Hepatocyte (in vitro differentiated cells): ENCODE data around the gene RGMB. TPM values are rescaled to one million over a fixed set of nuclear protein-coding genes. Genes with fewer than 3 reads are reported as not detected.

Experiments
- DNase-seq: peaks from one replicate; pipeline ENCODE4 v3.0.0-alpha.2; 2016; ENCODE audit warnings: low spot score
- H2AFZ ChIP-seq: fragments of 200-600 bp; sonication (generic); 2 replicates; pipeline ENCODE4 v1.6.0; 2016; ENCODE audit warnings: antibody characterized with exemption, mild to moderate bottlenecking
- H3K27ac ChIP-seq: fragments of 200-600 bp; sonication (generic); 2 replicates; pipeline ENCODE4 v1.5.1; 2016; ENCODE audit warnings: mild to moderate bottlenecking
- H3K27me3 ChIP-seq: fragments of 200-600 bp; sonication (generic); 2 replicates; pipeline ENCODE4 v1.6.1; 2016
- H3K36me3 ChIP-seq: fragments of 200-600 bp; sonication (generic); replicated peaks from 2 replicates; pipeline ENCODE4 v1.5.1; 2016; ENCODE audit warnings: low read depth; ENCODE audit not compliant: insufficient read depth
- H3K4me1 ChIP-seq: fragments of 200-600 bp; sonication (generic); 2 replicates; pipeline ENCODE4 v1.5.1; 2016; ENCODE audit warnings: mild to moderate bottlenecking, moderate library complexity; ENCODE audit not compliant: insufficient read depth
- H3K4me2 ChIP-seq: fragments of 200-600 bp; sonication (generic); 2 replicates; pipeline ENCODE4 v1.6.0; 2016
- H3K4me3 ChIP-seq: fragments of 200-600 bp; sonication (generic); 2 replicates; pipeline ENCODE4 v1.5.1; 2016; ENCODE audit warnings: mild to moderate bottlenecking
- H3K79me2 ChIP-seq: fragments of 200-600 bp; sonication (generic); 2 replicates; pipeline ENCODE4 v1.6.0; 2017; ENCODE audit warnings: mild to moderate bottlenecking
- H3K9me2 ChIP-seq: fragments of 200-600 bp; sonication (generic); replicated peaks from 2 replicates; pipeline ENCODE4 v1.6.0; 2017; ENCODE audit warnings: mild to moderate bottlenecking; ENCODE audit not compliant: insufficient read depth
- H3K9me3 ChIP-seq: fragments of 200-600 bp; sonication (generic); 2 replicates; pipeline ENCODE4 v1.5.1; 2016; ENCODE audit warnings: low read depth, mild to moderate bottlenecking
- H4K20me1 ChIP-seq: fragments of 200-600 bp; sonication (generic); 2 replicates; pipeline ENCODE4 v1.6.0; 2016; ENCODE audit warnings: mild to moderate bottlenecking; ENCODE audit not compliant: insufficient read depth, poor library complexity, severe bottlenecking
- CTCF ChIP-seq: fragments of 200-600 bp; sonication (generic); IDR thresholded peaks from 2 replicates; pipeline ENCODE4 v1.5.1; 2016; ENCODE audit warnings: antibody characterized with exemption, mild to moderate bottlenecking; ENCODE audit not compliant: poor library complexity
- EZH2 ChIP-seq: fragments of 200-600 bp; sonication (generic); IDR thresholded peaks from 2 replicates; pipeline ENCODE4 v1.6.1; 2016; ENCODE audit warnings: antibody characterized with exemption, mild to moderate bottlenecking, borderline replicate concordance
- EZH2phosphoT487 ChIP-seq: fragments of 200-600 bp; sonication (generic); IDR thresholded peaks from one replicate; pipeline ENCODE4 v1.6.1; 2018; ENCODE audit warnings: antibody characterized with exemption, mild to moderate bottlenecking, low read depth, moderate library complexity; ENCODE audit not compliant: unreplicated experiment, severe bottlenecking
- WGBS: methylation state at CpG from one replicate; pipeline ENCODE4 v1.1.6; 2016; ENCODE audit warnings: low lambda C conversion rate; ENCODE audit errors: missing lambda C conversion rate; 5-methylcytosine and 5-hydroxymethylcytosine counted together
- polyA plus RNA-seq: library from polyadenylated mRNA; unstranded; fragments of >200 nt; fragmentation: Nextera tagmentation; extraction: Ambion mirVana; gene quantifications from 2 replicates; pipeline ENCODE4 v1.2.1, GENCODE V29; 2016
- total RNA-seq: library from RNA; depleted of rRNA; stranded (reverse); fragments of >200 nt; gene quantifications from 2 replicates; pipeline ENCODE4 v1.2.3, GENCODE V29; 2014

The RGMB gene
- total and polyA plus RNA-seq, 2 experiments from 2014 or later: 8.4 to 11.6 TPM

- Histone ChIP-seq H3K9me3 (no peaks in the 10 kb centered on the region), H3K4me1 (no peaks in the 10 kb centered on the region), H3K4me3 (no peak overlapping the region), H2AFZ (no peak overlapping the region), H3K27ac (no peak overlapping the region), H3K79me2 (no peaks in the 10 kb centered on the region), H3K9me2 (no peaks in the 10 kb centered on the region), H3K4me2 (no peak overlapping the region), H3K36me3 (no peaks in the 10 kb centered on the region), H3K27me3 (no peaks in the 10 kb centered on the region), H4K20me1 (no peaks in the 10 kb centered on the region)
- WGBS: 45% methylated on average over 1 of the region's 1 CpG
- TF ChIP-seq EZH2phosphoT487: no peak
- no peak for TF ChIP-seq EZH2
- no peak for DNase-seq
Measured at GRCh38 chr5:98798371-98798770, 24.9 kb downstream of the RGMB start.

- H3K9me2 ChIP-seq: no peaks in the 10 kb centered on the region
- no peak for TF ChIP-seq EZH2
- no peak for TF ChIP-seq CTCF
- no peak for TF ChIP-seq EZH2phosphoT487
Measured at GRCh38 chr5:98798847-98799246, 25.4 kb downstream of the RGMB start.

GRCh38 chr5:98804066-98804465, 30.6 kb downstream of the RGMB start:
- Histone ChIP-seq H3K27ac (no peak overlapping the region), H4K20me1 (no peaks in the 10 kb centered on the region), H3K9me3 (no peaks in the 10 kb centered on the region), H3K36me3 (no peaks in the 10 kb centered on the region), H3K27me3 (no peaks in the 10 kb centered on the region), H2AFZ (no peak overlapping the region), H3K4me2 (no peak overlapping the region), H3K4me3 (no peak overlapping the region), H3K79me2 (no peaks in the 10 kb centered on the region), H3K4me1 (no peaks in the 10 kb centered on the region), H3K9me2 (no peaks in the 10 kb centered on the region)
- 90% methylated on average over 2 of the region's 2 CpGs for WGBS
- TF ChIP-seq CTCF (no peak), EZH2 (no peak), EZH2phosphoT487 (no peak)
- no peak for DNase-seq

More at GRCh38 chr5:98798847-98799246, 25.4 kb downstream of the RGMB start:
- no peaks in the 10 kb centered on the region for H3K27me3 ChIP-seq
- H4K20me1 ChIP-seq: no peaks in the 10 kb centered on the region
- H3K9me3 ChIP-seq: no peaks in the 10 kb centered on the region
- no peak overlapping the region for H3K4me2 ChIP-seq
- no peak overlapping the region for H3K4me3 ChIP-seq
- no peak overlapping the region for H2AFZ ChIP-seq
- DNase-seq: no peak
- H3K4me1 ChIP-seq: no peaks in the 10 kb centered on the region
- H3K79me2 ChIP-seq: no peaks in the 10 kb centered on the region
- WGBS: 91% methylated on average over 3 of the region's 3 CpGs
- no peaks in the 10 kb centered on the region for H3K36me3 ChIP-seq
- H3K27ac ChIP-seq: no peak overlapping the region

- H3K4me1 ChIP-seq: no peaks in the 10 kb centered on the region
- 54% methylated on average over 1 of the region's 1 CpG for WGBS
- DNase-seq: no peak
Measured at GRCh38 chr5:98805070-98805469, 31.6 kb downstream of the RGMB start.

More at GRCh38 chr5:98805070-98805469, 31.6 kb downstream of the RGMB start:
- Histone ChIP-seq H4K20me1 (no peaks in the 10 kb centered on the region), H3K4me2 (no peak overlapping the region), H3K9me2 (no peaks in the 10 kb centered on the region), H2AFZ (no peak overlapping the region), H3K4me3 (no peak overlapping the region), H3K9me3 (no peaks in the 10 kb centered on the region), H3K36me3 (no peaks in the 10 kb centered on the region), H3K27ac (no peak overlapping the region), H3K79me2 (no peaks in the 10 kb centered on the region), H3K27me3 (no peaks in the 10 kb centered on the region)
- TF ChIP-seq EZH2phosphoT487 (no peak), CTCF (no peak), EZH2 (no peak)
